Smooth muscle cell (in vitro differentiated cells): Measurements from ENCODE around the gene CENPVL3. TPM values are rescaled to one million over a fixed set of nuclear protein-coding genes. Genes with fewer than 3 reads are reported as not detected.
A peak's percentile ranks its signal among the peaks of the same experiment; 100 is the strongest.

Experiments used
- DNase-seq: peaks from one replicate; lab custom pipeline; 2025; ENCODE audit not compliant: unreplicated experiment; lab: John Stamatoyannopoulos, UW
- H2AFZ ChIP-seq: fragments of 200-600 bp; sonication (generic); 2 replicates; pipeline ENCODE4 v1.6.0; 2016; ENCODE audit warnings: antibody characterized with exemption, low read depth, mild to moderate bottlenecking
- H3F3A ChIP-seq: fragments of 200-600 bp; sonication (generic); 2 replicates; pipeline ENCODE4 v1.6.0; 2017; ENCODE audit warnings: antibody characterized with exemption, low read depth
- H3K27ac ChIP-seq: fragments of 200-600 bp; sonication (generic); 2 replicates; pipeline ENCODE4 v1.5.1; 2016; ENCODE audit warnings: low read depth, mild to moderate bottlenecking
- H3K27me3 ChIP-seq: fragments of 200-600 bp; sonication (generic); 2 replicates; pipeline ENCODE4 v1.6.1; 2016; ENCODE audit warnings: low read depth, mild to moderate bottlenecking
- H3K36me3 ChIP-seq: fragments of 200-600 bp; sonication (generic); 2 replicates; pipeline ENCODE4 v1.5.1; 2016; ENCODE audit warnings: low read depth
- H3K4me1 ChIP-seq: fragments of 200-600 bp; sonication (generic); 2 replicates; pipeline ENCODE4 v1.5.1; 2016; ENCODE audit warnings: low read depth
- H3K4me2 ChIP-seq: fragments of 200-600 bp; sonication (generic); 2 replicates; pipeline ENCODE4 v1.6.0; 2016; ENCODE audit warnings: mild to moderate bottlenecking
- H3K4me3 ChIP-seq: fragments of 200-600 bp; sonication (generic); 2 replicates; pipeline ENCODE4 v1.5.1; 2016; ENCODE audit warnings: mild to moderate bottlenecking
- H3K79me2 ChIP-seq: fragments of 200-600 bp; sonication (generic); 2 replicates; pipeline ENCODE4 v1.6.0; 2016; ENCODE audit warnings: low read depth, mild to moderate bottlenecking
- H3K9ac ChIP-seq: fragments of 200-600 bp; sonication (generic); 2 replicates; pipeline ENCODE4 v1.6.0; 2016; ENCODE audit warnings: low read depth
- H3K9me3 ChIP-seq: fragments of 200-600 bp; sonication (generic); replicated peaks from 2 replicates; pipeline ENCODE4 v1.5.1; 2016; ENCODE audit warnings: low read depth
- H4K20me1 ChIP-seq: fragments of 200-600 bp; sonication (generic); 2 replicates; pipeline ENCODE4 v1.6.0; 2016; ENCODE audit warnings: low read depth
- WGBS: methylation state at CpG from one replicate; pipeline ENCODE4 v1.1.7; 2016; ENCODE audit warnings: low lambda C conversion rate; 5-methylcytosine and 5-hydroxymethylcytosine counted together
- polyA plus RNA-seq: library from polyadenylated mRNA; unstranded; fragments of >200 nt; fragmentation: Nextera tagmentation; extraction: Ambion mirVana; gene quantifications from 2 replicates; pipeline ENCODE4 v1.2.1, GENCODE V29; 2016
- total RNA-seq: library from RNA; depleted of rRNA; stranded (reverse); fragments of >200 nt; gene quantifications from 2 replicates; pipeline ENCODE4 v1.2.3, GENCODE V29; 2014
- TF ChIP-seq, protein P1 (sequence below): fragments of 200-600 bp; sonication (generic); IDR thresholded peaks from 2 replicates; pipeline ENCODE4 v1.5.1; 2017; ENCODE audit warnings: borderline replicate concordance, mild to moderate bottlenecking, antibody characterized with exemption; ENCODE audit not compliant: insufficient read depth, poor library complexity, severe bottlenecking

The CENPVL3 gene
- total and polyA plus RNA-seq, 2 experiments from 2014 or later: 0.09 TPM; not detected in 1

DNA sequence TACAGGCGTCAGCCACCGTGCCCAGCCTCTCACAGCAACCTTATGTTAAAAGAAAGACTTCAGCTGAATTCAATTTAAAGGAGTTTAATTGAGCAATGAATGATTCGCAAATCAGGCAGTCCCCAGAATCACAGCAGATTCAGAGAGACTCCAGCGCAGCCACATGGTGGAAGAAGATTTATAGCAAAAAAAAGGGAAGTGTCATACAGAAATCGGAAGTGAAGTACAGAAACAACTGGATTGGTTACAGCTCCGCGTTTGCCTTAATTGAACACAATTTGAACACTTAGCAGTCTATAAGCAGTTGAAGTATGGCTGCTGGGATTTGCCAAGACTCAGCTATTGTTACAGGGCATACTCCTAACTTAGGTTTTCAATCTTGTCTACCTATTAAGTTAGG is 19.8 kb downstream of the CENPVL3 start:
- Histone ChIP-seq H3K27ac (no peak overlapping the region), H2AFZ (no peak overlapping the region), H3K4me2 (no peak overlapping the region), H3F3A (no peaks in the 10 kb centered on the region), H3K4me3 (no peak overlapping the region), H3K9ac (no peak overlapping the region), H3K27me3 (no peaks in the 10 kb centered on the region), H3K36me3 (no peaks in the 10 kb centered on the region), H3K4me1 (no peaks in the 10 kb centered on the region), H4K20me1 (no peaks in the 10 kb centered on the region), H3K79me2 (no peaks in the 10 kb centered on the region), H3K9me3 (no peaks in the 10 kb centered on the region)
- TF ChIP-seq, protein P1, sequence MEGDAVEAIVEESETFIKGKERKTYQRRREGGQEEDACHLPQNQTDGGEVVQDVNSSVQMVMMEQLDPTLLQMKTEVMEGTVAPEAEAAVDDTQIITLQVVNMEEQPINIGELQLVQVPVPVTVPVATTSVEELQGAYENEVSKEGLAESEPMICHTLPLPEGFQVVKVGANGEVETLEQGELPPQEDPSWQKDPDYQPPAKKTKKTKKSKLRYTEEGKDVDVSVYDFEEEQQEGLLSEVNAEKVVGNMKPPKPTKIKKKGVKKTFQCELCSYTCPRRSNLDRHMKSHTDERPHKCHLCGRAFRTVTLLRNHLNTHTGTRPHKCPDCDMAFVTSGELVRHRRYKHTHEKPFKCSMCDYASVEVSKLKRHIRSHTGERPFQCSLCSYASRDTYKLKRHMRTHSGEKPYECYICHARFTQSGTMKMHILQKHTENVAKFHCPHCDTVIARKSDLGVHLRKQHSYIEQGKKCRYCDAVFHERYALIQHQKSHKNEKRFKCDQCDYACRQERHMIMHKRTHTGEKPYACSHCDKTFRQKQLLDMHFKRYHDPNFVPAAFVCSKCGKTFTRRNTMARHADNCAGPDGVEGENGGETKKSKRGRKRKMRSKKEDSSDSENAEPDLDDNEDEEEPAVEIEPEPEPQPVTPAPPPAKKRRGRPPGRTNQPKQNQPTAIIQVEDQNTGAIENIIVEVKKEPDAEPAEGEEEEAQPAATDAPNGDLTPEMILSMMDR: no peak
- 85% methylated on average over 7 of the region's 7 CpGs for WGBS
- no peak for DNase-seq

DNA sequence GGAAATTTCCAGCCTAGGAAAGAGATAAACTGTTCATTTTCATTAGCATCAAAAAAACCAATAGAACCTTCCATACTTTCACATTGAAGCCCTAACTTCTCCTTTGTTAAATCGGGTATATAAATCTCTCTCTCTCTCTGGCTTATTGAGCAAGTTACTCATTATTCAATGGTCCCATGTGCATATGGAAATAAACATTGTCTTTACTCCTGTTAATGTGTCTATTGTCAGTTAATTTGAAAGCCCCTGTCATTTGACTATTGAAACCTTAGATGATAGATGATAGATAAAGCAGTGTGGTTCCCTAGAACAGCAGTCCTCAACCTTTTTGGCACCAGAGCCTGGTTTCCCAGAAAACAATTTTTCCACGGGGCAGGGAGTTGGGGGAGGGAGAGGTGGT is 46.8 kb downstream of the CENPVL3 start:
- no peak for DNase-seq
- Histone ChIP-seq H3K4me2 (no peak overlapping the region), H3K9ac (no peak overlapping the region), H4K20me1 (no peaks in the 10 kb centered on the region), H2AFZ (no peak overlapping the region), H3K4me3 (no peak overlapping the region), H3K9me3 (no peaks in the 10 kb centered on the region), H3K27ac (no peak overlapping the region), H3K27me3 (no peaks in the 10 kb centered on the region), H3K4me1 (no peaks in the 10 kb centered on the region), H3K36me3 (no peaks in the 10 kb centered on the region), H3K79me2 (no peaks in the 10 kb centered on the region), H3F3A (no peaks in the 10 kb centered on the region)
- TF ChIP-seq, protein P1: no peak
- WGBS: 65% methylated on average over 2 of the region's 2 CpGs

DNA sequence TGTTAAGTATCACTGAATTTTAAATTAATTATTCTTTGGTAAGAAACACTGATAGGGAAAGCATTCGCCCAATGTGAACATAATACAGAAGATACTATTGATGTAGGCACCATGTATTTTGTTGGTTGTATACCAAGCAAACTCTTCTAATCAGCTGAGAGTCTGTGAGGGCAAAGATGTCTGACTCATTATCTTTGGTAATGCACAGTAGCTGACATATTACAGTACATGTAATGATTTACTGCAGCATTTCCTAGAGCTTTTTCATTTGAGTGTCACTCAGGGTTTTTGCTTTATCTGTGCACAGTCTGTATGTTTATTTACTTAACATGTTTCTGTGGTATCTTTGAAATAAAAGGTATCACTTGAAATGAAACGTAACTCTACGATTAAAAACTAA is 49.2 kb downstream of the CENPVL3 start:
- Histone ChIP-seq H3K9ac (no peak overlapping the region), H4K20me1 (no peaks in the 10 kb centered on the region), H3F3A (no peaks in the 10 kb centered on the region), H3K79me2 (no peaks in the 10 kb centered on the region), H3K27ac (peak overlapping the region; percentile 69), H3K9me3 (no peaks in the 10 kb centered on the region), H3K4me1 (no peaks in the 10 kb centered on the region), H3K36me3 (no peaks in the 10 kb centered on the region), H3K4me2 (no peak overlapping the region), H2AFZ (no peak overlapping the region), H3K4me3 (no peak overlapping the region), H3K27me3 (no peaks in the 10 kb centered on the region)
- TF ChIP-seq, protein P1: no peak
- no peak for DNase-seq
- WGBS: 87% methylated on average over 3 of the region's 3 CpGs

DNA sequence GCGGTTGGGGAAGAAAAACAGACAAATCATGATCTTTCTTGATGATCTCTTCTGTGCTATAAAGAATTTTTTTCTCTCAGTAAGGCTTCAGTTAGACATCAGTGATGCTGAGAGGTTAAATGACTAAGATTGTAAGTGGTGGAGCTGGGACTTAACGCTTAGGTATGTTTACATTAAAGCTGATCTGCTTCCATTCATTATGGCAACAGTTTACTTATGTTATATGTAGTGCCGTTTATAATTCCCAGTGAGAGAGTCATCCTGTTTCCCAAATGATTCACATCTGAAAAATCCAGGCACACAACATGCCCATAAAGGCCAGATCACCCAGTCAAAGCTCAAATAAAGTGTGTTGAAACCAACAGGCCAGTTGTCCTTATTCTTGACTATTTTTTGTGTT is 50.1 kb downstream of the CENPVL3 start:
- H3K4me1 ChIP-seq: no peaks in the 10 kb centered on the region
- no peak for DNase-seq
- H3K79me2 ChIP-seq: no peaks in the 10 kb centered on the region
- H2AFZ ChIP-seq: no peak overlapping the region
- no peaks in the 10 kb centered on the region for H4K20me1 ChIP-seq
- H3K27me3 ChIP-seq: no peaks in the 10 kb centered on the region
- H3F3A ChIP-seq: no peaks in the 10 kb centered on the region
- peak overlapping the region; percentile 69 for H3K27ac ChIP-seq
- no peaks in the 10 kb centered on the region for H3K9me3 ChIP-seq
- H3K4me3 ChIP-seq: no peak overlapping the region
- peak overlapping the region; percentile 14 for H3K4me2 ChIP-seq
- no peaks in the 10 kb centered on the region for H3K36me3 ChIP-seq
- TF ChIP-seq, protein P1: no peak
- 23% methylated on average over 3 of the region's 3 CpGs for WGBS
- H3K9ac ChIP-seq: no peak overlapping the region
